ENCODE measurements around the gene RPS6KA2.

The RPS6KA2 gene

GRCh38 chr6:166656230-166657151 is 29.4 kb upstream of the RPS6KA2 start:
- DNase-seq (ENCODE audit: low read depth in 3 of 3): no peak

- no peak for DNase-seq (ENCODE audit: low read depth in 3 of 3)
Observed at GRCh38 chr6:166655713-166656229, 28.7 kb upstream of the RPS6KA2 start.

- DNase-seq (ENCODE audit: low read depth in 3 of 3): no peak
Observed at GRCh38 chr6:166655251-166655650, 28.2 kb upstream of the RPS6KA2 start.

- no peak for DNase-seq (ENCODE audit: low read depth in 3 of 3)
Observed at GRCh38 chr6:166654573-166654972, 27.5 kb upstream of the RPS6KA2 start.

- no peak for DNase-seq (ENCODE audit: low read depth in 3 of 3)
Observed at GRCh38 chr6:166653639-166653941, 26.5 kb upstream of the RPS6KA2 start.

- no peak for DNase-seq (ENCODE audit: low read depth in 3 of 3)
Observed at GRCh38 chr6:166650824-166651807, 24.1 kb upstream of the RPS6KA2 start.

- DNase-seq (ENCODE audit: low read depth in 3 of 3): no peak
Observed at GRCh38 chr6:166650047-166650446, 23.0 kb upstream of the RPS6KA2 start.

GRCh38 chr6:166648846-166649245 is 21.8 kb upstream of the RPS6KA2 start:
- no peak for DNase-seq (ENCODE audit: low read depth in 3 of 3)

GRCh38 chr6:166647896-166648295 is 20.8 kb upstream of the RPS6KA2 start:
- DNase-seq (ENCODE audit: low read depth in 3 of 3): no peak

- no peak for DNase-seq (ENCODE audit: low read depth in 3 of 3)
Observed at GRCh38 chr6:166646716-166647115, 19.7 kb upstream of the RPS6KA2 start.

- DNase-seq (ENCODE audit: low read depth in 3 of 3): no peak
Observed at GRCh38 chr6:166645896-166646295, 18.8 kb upstream of the RPS6KA2 start.

- DNase-seq (ENCODE audit: low read depth in 3 of 3): no peak
Observed at GRCh38 chr6:166644681-166645080, 17.6 kb upstream of the RPS6KA2 start.

- DNase-seq (ENCODE audit: low read depth in 3 of 3): no peak
Observed at GRCh38 chr6:166643891-166644590, 17.0 kb upstream of the RPS6KA2 start.

- DNase-seq (ENCODE audit: low read depth in 3 of 3): no peak
Observed at GRCh38 chr6:166642646-166643045, 15.6 kb upstream of the RPS6KA2 start.

- DNase-seq (ENCODE audit: low read depth in 3 of 3): no peak
Observed at GRCh38 chr6:166640342-166641043, 13.4 kb upstream of the RPS6KA2 start.

- DNase-seq (ENCODE audit: low read depth in 3 of 3): no peak
Observed at GRCh38 chr6:166639921-166640320, 12.9 kb upstream of the RPS6KA2 start.

GRCh38 chr6:166638573-166638964 is 11.5 kb upstream of the RPS6KA2 start:
- no peak for DNase-seq (ENCODE audit: low read depth in 3 of 3)

- no peak for DNase-seq (ENCODE audit: low read depth in 3 of 3)
Observed at GRCh38 chr6:166637812-166638572, 10.9 kb upstream of the RPS6KA2 start.

- DNase-seq (ENCODE audit: low read depth in 3 of 3): no peak
Observed at GRCh38 chr6:166636934-166637333, 9.9 kb upstream of the RPS6KA2 start.

GRCh38 chr6:166636191-166636933 is 9.3 kb upstream of the RPS6KA2 start:
- no peak for DNase-seq (ENCODE audit: low read depth in 3 of 3)

Measured in stimulated activated CD4-positive, alpha-beta T cell treated with anti-CD3 and anti-CD28 coated beads, TNF-alpha, amount 100 ng/mL, for 24 hours (primary cell).